Measurements from ENCODE around the gene LYRM4.

Gene LYRM4

DNA sequence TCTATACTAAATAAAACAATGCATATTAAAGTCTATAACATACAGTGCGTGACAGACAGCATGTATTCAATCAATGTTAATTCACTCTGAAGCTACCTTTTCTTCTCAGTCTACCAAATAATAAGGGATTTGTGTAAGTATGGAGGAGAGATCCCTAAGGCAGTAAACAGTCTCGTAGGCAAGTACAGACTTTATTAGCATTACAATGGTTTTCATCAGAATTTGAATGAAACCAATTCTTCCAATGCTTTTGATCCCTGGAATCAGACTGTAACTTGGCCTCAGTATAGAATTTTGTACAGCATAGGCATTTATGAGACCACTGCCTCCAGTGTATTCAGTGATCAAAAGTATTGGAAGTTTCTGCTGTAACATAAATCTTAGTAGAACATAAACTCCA lies 19.5 kb downstream of the LYRM4 start:
- DNase-seq, result no peak

DNA sequence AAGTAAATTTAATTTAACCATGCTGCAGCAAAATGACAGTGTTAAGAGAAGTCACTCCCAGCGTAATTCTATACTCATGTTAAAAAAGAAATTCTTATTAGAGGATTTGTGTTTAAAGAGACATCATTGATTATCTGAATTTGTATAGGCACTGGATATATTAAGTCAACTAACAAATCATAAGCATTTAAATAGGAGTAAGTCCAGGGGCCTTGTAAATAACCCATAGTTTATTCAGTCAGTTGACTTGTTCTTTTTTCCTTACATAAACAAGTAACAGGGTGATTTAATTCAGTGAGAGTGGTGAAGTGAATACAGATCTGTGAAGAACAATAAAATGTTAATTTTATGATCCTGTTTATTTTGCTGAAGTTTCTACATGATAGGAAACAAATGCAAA lies 22.4 kb downstream of the LYRM4 start:
- no peak for DNase-seq

DNA sequence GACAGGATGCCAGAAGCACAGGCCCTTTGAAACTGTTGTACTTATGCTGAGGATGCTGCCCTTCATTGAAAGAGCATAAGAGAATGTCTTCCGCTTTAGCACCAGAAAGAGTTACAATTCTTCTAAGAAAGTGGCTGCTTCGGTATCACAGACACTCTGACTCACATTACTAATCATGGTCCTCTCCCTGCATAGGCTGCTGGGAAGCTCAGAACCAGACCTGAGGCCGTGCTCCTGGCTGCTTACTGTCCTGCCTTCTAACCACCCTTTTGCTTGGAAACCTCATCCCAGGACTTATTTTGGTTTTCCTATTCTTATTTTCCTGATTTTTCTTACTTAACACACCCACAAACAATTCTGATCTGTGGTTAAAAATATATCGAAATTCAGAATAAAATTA lies 22.9 kb downstream of the LYRM4 start:
- DNase-seq, result no peak

DNA sequence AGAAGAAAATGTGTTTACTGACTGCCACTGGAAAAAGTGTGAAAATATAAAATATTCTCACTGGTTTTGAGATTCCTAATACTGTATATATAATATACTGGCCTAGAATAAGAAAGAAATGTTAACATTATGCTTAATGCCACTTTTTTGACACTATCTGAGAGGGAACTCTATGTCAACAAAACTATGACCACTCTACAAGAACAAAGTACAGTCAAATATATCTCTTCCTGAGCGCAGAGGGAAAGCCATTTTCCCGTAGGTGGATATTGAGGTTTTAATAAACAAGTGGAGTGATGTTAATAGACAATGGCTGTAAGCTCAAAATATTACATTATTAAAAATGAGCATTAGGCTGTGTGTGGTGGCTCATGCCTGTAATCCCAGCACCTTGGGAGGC lies 24.9 kb downstream of the LYRM4 start:
- DNase-seq, result no peak

DNA sequence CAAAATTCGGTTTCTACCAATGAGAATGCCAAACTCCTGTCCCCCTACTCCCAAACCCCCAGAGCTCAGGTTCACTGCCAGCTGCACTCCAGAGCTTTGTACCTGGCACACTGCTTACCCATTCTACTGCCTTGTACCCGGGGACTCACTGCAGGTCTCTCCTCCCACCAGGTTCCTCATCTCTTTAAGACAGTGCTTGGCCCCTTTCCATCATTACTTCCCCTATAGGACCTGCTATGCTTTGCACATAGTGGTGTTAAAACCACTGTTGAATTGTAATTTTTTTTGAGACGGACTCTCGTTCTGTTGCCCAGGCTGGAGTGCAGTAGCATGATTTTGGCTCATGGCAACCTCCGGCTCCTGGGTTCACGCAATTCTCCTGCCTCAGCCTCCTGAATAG lies 25.9 kb downstream of the LYRM4 start:
- DNase-seq, result no peak

DNA sequence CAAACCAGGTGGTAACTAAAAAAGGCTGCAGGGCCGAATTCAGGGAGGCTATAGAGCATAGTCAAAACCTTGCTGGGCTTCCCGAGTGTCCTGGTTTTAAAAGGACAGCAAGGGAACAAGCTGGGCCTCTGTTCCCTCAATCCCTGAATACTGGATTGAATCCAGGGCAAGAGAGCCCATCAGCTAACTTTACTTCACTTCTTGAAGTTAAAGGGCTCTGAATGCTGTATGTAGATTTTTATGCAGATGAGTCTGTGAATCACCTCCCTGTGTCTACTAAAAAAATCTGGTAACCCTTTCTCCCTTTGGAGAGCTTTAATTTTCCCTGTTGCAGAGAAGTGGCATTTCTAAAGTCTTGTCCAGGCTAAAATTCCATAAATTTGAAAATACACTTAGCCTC lies 29.5 kb downstream of the LYRM4 start:
- DNase-seq, result no peak

DNA sequence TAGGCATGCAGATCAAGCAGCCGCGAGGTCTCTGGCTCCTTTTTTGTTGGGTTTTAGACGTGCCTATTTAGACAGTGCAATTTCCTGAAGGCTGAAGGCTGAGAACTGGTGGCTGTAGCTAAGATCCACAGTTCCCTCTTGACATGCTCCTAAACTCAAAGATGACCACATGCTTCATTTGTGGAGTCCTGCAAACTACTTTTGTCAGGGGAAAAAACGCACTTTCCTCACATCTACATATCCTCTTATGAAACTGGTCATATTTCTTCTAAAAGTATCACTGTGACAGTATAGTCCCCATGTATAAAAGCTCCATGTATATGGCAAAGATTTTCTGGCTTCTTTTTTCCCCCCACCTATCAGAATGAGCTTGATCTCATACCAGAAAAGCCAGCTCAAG lies 30.7 kb downstream of the LYRM4 start:
- no peak for DNase-seq

DNA sequence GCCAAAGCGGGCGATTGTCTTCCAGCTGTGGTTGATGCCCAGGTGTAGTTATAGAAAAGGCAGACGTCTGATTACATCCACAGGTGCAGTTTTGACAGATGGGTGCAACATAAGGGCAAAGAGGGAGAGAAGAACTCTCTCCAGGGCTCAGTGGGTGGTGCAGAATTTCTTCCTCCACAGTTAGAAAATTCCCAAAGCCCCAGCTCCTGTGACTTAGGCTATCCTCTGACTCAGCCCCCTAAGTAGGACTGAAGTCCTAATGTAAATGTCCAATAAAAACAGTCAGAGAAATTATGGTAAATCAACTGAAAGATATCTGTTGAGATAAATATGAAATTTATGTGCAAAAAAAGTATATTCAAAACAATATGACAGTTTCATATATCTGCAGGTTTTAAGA lies 31.4 kb downstream of the LYRM4 start:
- DNase-seq, result no peak

DNA sequence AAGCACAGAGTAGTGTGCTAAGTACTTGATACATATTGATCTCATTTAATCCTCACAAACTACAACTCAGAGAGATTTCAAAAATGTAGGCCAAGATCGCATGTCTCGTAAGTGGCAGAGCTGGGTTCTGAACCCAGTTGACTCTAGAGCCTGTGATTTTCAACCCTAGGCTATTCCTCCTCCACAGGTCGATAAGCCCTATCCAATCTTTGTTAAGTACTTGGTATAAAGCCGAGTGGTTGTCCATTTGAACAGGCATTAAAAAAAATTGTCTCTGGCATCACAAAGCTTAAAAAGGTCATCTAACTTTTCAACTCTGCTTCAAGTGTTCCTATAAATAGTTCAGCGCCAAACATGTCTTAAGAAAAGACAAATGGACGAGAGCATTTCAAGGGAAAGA lies 37.4 kb downstream of the LYRM4 start:
- DNase-seq, result no peak

DNA sequence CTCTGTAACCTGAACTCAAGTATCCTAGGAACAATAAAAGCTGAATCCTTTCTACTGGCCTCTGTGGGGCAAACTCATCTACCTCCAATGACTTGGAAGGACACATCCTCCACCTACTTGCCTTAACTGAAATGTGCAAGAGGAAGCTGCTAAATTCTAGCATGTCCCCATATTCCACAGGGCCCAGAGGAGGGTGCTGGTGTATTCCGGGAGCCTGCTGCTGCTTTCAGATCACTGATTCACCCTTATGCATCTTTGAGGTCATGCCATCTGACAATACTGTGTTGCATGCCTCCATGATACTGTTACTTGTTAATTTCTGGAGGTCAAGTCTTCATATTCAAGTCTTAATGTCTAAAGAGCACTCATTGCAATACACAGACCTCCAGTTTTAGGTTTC lies 40.3 kb downstream of the LYRM4 start:
- no peak for DNase-seq

DNA sequence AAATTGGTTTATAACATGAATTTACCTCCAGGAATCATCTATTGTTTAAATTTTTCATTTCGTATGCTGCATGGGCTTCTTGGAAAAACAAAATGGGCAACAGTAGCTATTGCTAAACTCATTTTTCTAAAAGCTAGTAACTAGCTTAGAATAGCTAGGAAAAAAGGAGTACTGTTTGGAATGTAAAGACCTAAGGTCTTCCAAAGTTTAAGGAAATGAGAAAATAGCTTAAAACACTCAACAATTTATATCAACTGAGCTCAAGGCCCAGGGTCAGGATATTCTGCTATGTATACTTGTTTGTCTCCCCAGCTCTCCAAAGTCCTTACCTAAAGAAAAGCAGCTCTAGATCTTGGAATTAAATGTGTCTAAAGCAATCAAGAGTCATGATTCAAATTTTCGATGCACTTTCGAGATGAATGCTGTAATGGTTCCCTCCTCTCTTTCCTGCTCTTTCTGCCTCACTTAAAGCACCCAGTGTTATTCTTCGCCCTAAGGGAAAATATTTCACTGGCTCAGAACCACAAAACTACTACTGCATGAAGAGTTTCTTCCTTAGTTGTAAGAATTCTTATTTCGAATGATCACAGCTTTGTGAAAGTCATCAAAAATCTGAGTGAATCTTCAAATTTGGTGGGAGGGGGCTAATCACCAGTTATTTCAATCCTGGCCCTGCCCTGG lies 41.6 kb downstream of the LYRM4 start:
- DNase-seq, result no peak

DNA sequence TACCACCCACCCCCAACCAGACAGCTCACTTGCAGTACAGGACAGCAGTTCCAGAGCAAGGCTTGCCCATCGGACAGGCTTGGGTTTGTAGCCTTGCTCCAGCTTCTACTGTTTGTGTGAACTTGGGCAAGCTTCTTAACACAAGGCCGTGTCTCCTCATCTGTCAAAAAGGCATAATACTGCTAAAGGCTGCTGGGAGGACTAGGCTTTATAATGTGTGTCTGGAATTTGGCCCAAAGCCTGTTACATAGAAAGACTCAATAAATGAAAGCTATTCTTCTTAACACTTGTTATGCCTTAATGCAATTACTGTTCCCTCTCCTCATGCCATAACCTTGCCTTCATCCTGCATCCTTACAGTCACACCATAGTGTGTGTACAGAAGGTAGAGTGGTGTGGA lies 43.4 kb downstream of the LYRM4 start:
- DNase-seq, result no peak

DNA sequence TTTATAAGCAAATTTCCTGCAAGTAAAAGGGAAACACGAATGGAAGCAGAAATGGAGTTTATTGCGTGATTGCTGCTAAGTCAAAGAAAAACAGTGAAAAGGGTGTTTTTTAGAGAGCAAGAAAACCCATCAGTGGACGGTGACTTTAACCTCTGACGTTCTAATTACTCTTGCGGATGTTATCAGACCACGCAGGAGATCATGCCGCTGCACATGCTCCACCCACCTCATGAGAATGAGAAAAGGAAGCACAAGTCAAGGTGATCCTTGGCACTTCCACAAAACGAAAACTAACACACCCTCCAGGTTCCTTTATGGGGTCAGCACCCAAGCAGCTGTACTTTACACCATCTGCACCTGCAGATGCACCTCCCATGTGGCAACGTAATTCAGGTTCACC lies 45.0 kb downstream of the LYRM4 start:
- DNase-seq, result no peak

DNA sequence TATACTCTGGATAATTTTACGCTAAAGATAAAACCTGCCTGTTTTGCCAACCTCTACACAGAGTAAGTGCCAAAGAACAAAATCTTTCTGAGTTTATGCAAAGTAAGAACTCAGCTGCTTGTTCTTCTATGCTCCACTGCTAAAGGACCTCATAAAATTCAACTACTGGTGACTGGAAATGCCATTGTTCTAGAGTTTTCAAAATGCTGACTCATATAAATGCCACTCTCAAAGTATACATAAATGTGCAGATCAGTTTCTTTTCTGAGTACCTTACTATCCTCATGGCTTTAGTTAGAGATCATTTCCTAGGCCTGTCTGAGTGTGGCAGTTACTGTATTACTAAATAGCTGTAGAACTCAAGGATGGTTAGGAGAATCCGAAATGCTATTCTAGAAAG lies 45.6 kb downstream of the LYRM4 start:
- no peak for DNase-seq

DNA sequence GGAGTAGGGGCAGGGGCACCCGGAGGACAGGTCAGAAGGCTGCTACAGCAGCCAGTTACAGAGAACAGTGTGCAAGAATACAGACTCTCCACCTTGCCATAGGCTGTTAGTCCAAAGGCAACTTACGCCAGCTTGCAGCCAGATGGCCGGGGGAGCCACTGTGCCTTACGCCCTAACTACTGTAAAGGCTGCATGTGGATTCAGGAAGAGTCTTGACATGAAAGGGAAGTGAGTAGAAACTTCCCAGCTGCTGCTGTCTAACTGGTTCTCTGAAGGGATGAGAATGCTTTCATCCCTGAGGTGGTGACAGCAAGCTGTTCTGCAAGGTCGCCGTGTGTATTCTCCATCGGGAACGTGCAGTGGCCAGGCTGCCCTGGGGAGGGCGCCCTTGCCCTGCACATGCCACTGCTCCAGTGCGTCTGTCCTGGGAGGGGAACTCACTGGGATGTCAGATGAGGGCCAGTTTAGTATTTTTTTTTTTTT lies 46.1 kb downstream of the LYRM4 start:
- no peak for DNase-seq

DNA sequence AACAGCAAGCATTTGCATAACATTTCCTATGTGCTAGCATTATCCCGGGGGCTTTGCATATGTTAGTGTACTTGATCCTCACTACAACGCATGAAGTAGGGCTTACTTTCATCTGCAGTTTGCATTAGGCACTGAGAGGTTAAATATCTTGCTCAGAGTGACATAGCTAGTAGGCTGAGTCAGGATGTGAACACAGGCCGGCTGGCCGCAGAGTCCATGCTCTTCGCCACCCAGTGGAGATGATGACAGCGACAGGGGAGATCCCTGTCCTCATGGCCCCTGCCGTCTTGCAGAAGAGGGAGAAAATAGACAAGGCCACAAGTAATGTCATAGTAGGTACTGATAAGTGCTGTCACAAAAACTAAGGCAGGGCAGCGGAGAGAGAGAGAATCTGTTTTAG lies 46.9 kb downstream of the LYRM4 start:
- no peak for DNase-seq

DNA sequence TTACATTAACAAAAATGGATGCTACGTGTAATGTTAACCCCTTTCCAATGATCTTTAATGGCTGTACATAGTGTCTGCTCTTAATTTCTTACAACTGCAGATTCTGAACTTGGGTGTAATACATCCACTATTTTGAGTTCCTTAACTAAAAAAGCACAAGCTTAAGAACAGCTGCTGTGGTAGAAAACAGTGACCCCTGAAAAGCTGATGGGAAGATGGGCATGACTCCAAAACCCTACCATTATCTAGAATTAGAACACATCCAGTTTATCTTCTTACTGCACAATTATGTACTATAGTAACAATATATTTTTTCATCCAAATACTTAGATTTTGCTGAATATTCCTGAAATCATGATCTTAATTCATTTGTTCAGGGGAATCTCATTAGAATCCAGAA lies 49.3 kb downstream of the LYRM4 start:
- no peak for DNase-seq

DNA sequence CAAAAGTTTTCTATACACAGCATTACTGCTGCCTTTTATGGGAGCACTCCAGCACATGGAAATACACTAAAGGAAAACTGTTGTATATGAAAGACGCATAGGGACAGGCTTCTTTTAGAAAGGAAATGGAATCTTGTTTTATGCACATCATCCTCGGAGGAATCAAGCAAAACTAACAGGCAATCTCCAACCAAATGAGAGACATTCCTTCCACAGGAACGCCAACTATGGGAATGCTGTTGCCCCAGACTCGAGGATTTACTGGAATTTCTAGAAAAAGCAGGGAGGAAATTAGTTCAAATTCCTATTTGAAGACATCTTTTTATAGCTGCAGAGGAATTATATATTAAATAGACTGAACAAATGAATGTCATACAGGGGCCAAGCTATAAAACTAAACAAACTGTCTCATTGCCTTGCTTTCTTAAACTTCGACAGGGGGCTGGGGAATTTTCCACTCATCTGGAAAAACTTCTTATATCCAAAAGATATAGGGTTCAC lies 52.2 kb downstream of the LYRM4 start:
- DNase-seq, result no peak

DNA sequence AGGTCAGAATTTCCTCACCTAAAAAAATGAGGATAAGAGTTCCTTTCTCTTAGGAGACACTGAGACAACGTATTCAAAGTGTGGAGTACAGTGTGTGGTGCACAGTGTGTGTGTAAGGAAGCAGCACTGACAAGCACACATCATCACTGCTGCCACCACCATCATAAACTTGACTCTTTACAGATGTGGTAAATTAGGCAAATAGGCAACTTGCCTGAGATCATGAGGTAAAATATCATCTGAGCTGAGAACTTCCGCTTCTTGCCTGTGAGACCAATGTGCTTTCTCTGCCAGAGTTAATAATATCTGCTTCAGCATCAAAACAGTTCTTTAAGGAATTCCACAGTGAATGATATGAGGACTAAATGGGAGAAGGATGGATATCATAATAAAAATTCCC lies 52.7 kb downstream of the LYRM4 start:
- no peak for DNase-seq

DNA sequence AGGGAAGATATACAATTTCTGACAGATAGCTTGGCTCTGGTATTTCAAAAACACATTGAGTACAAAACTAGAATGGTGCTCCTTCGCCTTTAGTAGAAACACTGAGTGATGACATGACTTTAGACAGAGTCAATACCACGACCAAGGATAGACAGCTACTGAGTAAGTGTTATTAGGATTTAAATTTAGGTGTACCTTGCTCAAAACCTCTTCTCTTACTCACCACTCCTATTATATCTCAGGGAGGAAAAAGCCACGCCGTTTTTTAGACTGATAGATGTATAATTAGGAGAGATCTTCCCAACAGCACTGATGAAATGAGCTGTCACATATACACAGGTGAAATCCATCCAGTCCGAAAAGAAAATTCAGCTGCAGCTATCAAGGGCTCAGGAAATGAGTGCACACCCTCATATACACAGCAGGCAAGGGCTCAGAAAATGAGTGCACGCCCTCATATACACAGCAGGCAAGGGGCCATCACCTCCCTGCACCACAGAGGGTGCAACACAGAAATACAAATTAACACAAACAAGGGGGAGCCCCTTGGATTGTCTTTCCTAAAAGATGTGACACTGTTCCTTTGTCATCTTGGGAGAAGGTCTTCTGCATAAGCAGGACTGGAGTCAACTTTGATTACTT lies 53.7 kb downstream of the LYRM4 start:
- DNase-seq, result no peak

DNA sequence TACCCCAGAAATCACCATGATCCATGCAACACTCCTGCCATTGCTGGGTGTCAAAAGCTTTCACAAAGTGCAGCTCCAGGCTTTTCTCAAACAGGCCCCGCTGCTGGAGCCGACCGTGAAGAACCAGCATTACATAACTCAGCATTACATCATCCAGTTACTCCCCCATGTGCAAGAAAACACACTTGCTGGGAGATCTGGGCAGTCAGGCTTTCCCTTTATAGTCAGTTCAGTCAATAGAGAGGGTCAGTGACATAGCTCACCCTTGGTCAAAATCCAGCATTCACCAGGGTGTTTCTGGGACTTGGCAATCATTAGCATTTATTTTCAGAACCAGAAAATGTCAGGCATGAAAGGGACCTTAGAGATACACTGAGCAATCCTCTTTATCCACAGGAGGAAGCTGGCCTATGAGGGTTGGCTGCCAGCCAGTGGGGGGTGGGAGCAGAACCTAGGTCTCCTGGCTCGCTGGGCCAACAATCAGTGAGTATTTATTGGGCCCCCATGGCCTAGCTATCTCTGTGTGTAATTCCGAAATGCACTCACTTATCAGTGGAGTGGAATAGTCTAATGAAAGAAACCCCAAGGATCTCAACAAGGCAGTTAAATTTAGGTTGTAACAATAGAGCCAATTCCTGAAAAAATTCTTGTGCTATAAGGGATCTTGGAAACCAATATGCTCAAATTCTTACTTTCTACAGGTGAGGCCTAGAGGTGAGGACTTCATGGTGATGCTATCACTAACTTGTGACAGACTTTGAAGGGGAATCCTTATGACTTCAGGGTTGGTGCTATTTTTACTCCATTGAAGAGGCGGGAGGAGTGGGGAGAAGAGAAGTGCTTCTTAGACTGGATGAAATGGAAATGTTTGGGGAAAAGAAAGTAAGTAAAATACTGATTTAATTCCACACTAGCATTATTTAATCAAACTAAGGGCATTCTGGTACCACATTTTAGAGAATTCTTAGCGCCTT lies 54.6 kb downstream of the LYRM4 start:
- DNase-seq, result peak; percentile 5

DNA sequence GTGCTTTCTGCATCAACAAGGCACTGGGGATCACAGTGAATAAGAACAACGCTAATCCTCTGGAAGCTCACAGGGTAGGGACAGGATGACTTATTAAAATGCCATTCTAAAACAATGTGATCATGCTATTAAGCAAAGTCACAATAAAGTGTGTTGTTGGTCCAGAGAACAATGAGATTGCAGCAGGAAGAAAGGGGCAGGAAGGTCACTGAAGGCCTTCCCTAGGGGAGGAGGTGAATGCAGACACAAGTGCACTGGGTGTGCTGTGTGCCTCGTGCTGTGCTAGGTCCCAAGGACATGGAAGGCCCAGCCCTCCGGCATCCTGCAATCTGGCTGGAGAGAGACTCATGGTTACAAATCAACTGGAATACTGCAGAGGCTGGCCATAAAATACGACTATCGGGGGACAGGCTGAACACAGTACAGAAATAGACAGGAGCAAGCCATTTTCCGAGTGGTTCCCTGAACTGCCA lies 55.7 kb downstream of the LYRM4 start:
- DNase-seq, result no peak

DNA sequence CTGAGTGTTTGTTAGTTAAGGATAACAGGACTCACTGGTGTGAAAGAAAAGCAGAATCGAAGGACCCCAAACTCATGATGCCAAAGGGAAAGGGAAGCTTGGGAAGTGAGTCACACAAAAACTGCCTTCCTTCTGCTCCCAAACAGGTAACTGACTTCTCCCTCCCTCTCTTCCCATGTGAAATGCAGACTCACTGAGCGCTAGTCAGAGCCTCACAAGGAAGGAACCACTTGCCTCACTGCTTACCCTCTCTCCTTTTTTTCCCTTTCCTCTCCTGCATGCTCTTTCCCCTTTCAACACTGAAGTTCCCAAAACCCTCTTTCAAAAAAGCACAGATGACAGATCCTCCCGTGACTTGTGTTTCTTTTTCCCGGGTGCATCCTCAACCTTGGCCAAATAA lies 56.4 kb downstream of the LYRM4 start:
- no peak for DNase-seq

DNA sequence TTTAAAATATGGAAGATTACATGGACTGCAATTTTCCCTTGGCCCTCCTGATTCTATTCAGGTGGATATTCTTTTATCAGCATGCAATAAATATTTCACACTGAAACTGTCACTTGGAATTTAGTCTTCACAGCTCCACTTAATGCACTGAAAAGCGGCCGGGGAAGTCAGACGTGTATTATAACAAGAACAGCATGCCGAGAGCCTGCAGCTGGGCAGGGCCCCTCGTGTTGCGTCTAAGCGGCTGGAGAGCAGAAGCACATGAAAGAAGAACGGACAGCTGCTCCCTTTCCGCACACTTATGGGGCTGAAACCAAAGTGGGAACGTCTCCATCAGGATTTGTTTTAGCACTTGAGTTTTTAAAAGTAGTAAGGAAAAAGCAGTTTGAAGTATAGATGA lies 57.2 kb downstream of the LYRM4 start:
- DNase-seq, result no peak

All from DMS153 (cell line).